GM20431 (cell line): ENCODE measurements around the gene VSIG10L.

Experiments used
- in situ Hi-C: fragments of 300-500 bp; cut with MseI, MboI; formaldehyde crosslinking; loops from one replicate; pipeline ENCODE4 v1.15.0; 2020; ENCODE audit warnings: low sequenced_read_pairs; ENCODE audit not compliant: unreplicated experiment

The VSIG10L gene

GRCh38 chr19:51366389-51367254 lies 24.7 kb upstream of the VSIG10L start:
- in situ Hi-C loops: no loop called here

GRCh38 chr19:51365965-51366388 lies 24.0 kb upstream of the VSIG10L start, which contains the start of gene ETFB:
Gene ETFB, minus strand, starts transcription at chr19:51366388. Its CDS starts 62 bp downstream, at chr19:51366326.
- in situ Hi-C loops: no loop called here

GRCh38 chr19:51365211-51365964 lies 23.4 kb upstream of the VSIG10L start:
- in situ Hi-C loops: no loop called here

GRCh38 chr19:51364200-51365106 lies 22.5 kb upstream of the VSIG10L start:
- in situ Hi-C loops: no loop called here

GRCh38 chr19:51361239-51361638 lies 19.3 kb upstream of the VSIG10L start:
- in situ Hi-C loops: no loop called here

GRCh38 chr19:51359294-51359693 lies 17.4 kb upstream of the VSIG10L start:
- in situ Hi-C loops: no loop called here

- in situ Hi-C loops: no loop called here
Observed at GRCh38 chr19:51357952-51358351, 16.0 kb upstream of the VSIG10L start.

GRCh38 chr19:51356159-51356801 lies 14.3 kb upstream of the VSIG10L start:
- in situ Hi-C loops: no loop called here

- in situ Hi-C loops: no loop called here
Observed at GRCh38 chr19:51354742-51355148, 12.8 kb upstream of the VSIG10L start.

- in situ Hi-C loops: no loop called here
Observed at GRCh38 chr19:51354103-51354741, 12.3 kb upstream of the VSIG10L start.

GRCh38 chr19:51352783-51353360 lies 10.9 kb upstream of the VSIG10L start:
- in situ Hi-C loops: no loop called here

GRCh38 chr19:51351266-51351990 lies 9.5 kb upstream of the VSIG10L start:
- in situ Hi-C loops: no loop called here

- in situ Hi-C loops: no loop called here
Observed at GRCh38 chr19:51347209-51347928, 5.4 kb upstream of the VSIG10L start.

- in situ Hi-C loops: no loop called here
Observed at GRCh38 chr19:51346742-51347141, 4.8 kb upstream of the VSIG10L start.

GRCh38 chr19:51345076-51345620 lies 3.2 kb upstream of the VSIG10L start:
- in situ Hi-C loops: no loop called here

GRCh38 chr19:51342631-51343569 lies 961 bp upstream of the VSIG10L start:
- in situ Hi-C loops: no loop called here
